ENCODE results near the gene GAN.

- TF ChIP-seq POLR2AphosphoS5 (IDR thresholded peaks at IDR 0.05; ENCODE audit: low read depth, low read length) (no peak), REST (IDR thresholded peaks at IDR 0.05; ENCODE audit: insufficient read depth in 1 of 2, low read depth in 2 of 2, low read length in 2 of 2) (no peak), TAF1 (IDR thresholded peaks at IDR 0.05; ENCODE audit: borderline replicate concordance, insufficient read depth, low read length) (no peak), SIN3A (IDR thresholded peaks at IDR 0.05; ENCODE audit: borderline replicate concordance, insufficient read depth, low read length) (no peak)
Measured at GRCh38 chr16:81388357-81388756, 73.6 kb downstream of the GAN start.
